ENCODE measurements around the gene CAMK2D. TPM values are rescaled to one million over a fixed set of nuclear protein-coding genes. Genes with fewer than 3 reads are reported as not detected.

CAMK2D gene
- total RNA-seq, 1 donor from 2014 or later: 64.8 TPM

GRCh38 chr4:113762186-113763028 lies 869 bp upstream of the CAMK2D start:
- peak; percentile 100 for DNase-seq

DNA sequence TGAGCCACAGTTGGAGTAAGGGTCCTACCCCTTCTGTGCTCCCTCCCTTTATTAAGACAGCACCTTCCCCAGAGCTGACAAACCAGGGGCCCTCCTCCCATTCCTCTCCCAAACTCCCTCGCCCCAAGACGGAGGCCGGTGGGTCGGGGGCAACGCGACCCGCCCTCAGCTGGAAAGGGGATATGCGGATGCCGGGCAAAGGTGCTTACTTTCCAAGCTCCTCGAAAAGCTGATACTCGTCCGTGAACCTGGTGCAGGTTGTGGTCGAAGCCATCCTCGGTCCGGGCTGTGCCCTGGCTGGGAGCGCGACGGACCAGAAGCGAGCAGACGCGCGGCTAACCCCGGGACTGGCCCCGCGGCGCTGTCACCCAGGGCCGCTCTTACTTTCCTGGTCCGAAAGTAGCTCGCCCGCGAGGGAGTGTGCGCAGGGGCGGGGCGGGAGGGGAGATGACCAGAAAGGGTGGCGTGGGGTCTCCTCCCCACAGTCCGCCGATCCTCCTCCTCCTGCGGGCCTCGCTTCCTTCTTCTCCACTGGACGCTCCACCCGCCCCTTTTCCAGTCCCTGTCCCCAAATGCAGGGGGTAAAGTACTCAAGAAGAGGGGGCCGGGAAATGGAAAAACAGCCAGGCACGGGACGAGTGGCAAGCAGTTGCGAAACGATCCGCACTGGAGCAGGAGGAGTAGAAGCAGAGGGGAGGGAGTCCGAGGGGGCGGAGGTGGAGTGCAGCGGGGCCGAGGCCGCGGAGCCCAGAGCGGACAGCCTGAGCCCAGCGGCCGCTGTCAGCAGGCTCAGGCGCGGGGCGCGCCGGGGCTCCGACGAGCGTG lies 531 bp downstream of the CAMK2D start:
- DNase-seq: peak; percentile 72

DNA sequence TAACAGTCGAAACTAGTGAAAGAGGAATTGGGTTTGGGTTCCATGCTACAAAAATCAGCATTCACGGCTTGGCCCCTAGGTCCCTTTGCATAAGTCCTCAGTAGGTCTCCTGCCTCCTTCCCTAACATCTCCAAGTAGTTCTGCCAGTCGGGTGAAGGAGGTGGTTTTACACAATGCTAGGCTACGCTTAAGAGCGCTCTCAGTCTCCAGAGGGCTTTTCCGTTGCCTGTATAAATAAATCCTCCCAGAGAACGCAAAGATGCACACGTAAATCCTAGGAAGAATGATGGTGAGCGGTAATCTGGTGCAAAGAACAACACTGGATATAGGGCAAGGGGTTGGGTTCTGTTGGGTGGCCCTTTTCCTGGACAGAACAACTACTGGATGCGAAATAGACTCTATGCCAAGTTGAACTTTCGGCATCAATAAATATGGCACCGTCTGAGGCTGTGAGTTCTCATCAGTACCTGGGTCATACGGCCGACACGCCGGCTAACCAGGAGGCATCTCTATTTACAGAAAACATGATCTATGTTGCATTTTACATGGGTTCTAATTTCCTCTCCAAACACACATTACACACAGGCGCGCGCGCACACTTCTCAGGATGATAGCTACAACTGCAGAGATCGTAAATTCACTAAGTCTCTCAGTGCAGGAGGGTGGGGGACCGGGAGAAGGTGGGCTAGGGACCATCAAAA lies 1.3 kb downstream of the CAMK2D start:
- DNase-seq: peak; percentile 62

DNA sequence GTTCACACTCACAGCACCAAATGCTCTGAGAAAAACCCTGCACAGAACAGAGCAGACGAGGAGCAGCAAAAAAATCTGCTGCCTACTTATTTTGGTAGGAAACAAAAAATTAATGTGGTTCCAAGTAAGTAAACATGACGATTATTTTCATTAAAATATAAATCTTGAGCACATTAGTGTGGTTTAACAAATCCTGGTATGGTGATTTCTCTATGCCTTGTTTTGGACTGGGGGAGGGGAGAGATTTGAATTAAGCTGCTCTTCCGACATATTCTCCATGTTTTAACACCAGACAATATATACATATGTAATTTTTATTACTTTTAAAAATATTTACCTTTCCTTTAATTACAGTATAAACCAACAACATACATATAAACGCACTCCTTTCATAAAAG lies 1.8 kb downstream of the CAMK2D start:
- DNase-seq: peak; percentile 26

GRCh38 chr4:113758372-113758771 lies 3.2 kb downstream of the CAMK2D start:
- no peak for DNase-seq

DNA sequence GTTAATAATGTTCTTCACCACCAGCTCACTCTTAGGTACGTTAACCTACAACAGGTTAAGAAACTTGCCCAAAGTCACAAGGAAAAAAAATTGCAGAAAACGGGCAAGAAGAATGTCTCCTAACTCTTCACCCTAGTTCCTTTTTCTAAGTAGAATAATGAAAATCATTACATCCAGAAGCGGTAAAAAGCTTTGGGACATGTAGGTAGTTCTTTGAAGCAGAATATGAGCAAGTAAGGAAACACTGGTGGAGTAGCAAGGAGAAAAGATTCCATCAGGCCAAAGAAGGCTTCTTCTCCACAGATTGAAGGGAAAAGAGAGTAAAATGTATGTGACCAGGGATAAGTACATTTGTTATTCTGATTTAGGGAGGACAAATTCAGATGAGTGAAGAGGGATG lies 4.1 kb downstream of the CAMK2D start:
- no peak for DNase-seq

GRCh38 chr4:113756005-113756410 lies 5.5 kb downstream of the CAMK2D start:
- peak; percentile 87 for DNase-seq

GRCh38 chr4:113750734-113751133 lies 10.8 kb downstream of the CAMK2D start:
- no peak for DNase-seq

- DNase-seq: no peak
Measured at GRCh38 chr4:113750296-113750695, 11.2 kb downstream of the CAMK2D start.

- DNase-seq: no peak
Measured at GRCh38 chr4:113749178-113749577, 12.4 kb downstream of the CAMK2D start.

DNA sequence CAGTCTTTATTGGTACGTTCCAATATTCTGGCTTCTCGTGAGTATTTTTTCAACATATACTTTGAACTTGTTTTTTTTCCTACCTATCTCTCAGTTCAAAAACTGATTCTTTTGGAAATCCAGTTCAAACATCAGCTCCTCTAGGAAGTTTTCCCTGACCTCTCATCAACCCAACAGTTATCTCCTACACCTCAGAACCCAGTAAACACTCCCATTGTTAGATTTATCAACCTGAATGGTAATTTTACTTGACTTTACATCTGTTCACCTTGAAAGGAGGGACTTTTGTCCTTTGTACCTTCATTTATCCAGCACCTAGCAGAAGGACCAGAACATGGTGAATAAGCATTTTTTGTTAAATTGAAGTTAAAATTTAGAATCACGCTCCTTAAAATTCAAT lies 13.6 kb downstream of the CAMK2D start:
- DNase-seq: no peak

DNA sequence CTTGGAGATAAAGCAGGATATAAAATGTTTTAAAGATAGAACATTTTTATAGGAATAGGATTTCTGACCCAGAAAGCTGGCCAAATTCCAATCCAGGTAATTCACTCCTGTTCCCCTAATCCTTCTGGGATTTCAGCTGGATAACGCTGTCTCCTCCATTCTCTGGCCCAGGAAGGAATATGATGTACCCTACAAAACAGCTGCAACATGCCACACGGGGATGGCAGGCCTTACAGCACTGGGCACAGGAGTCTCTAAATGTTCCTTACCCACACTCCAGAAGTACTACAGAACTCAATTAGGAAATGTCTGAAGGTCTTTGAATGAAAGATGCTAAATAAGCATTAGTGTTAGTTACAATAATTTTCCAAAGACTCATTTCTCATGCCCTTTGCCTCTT lies 15.8 kb downstream of the CAMK2D start:
- DNase-seq: no peak

- no peak for DNase-seq
Measured at GRCh38 chr4:113744667-113745240, 16.8 kb downstream of the CAMK2D start.

GRCh38 chr4:113743690-113744089 lies 17.8 kb downstream of the CAMK2D start:
- no peak for DNase-seq

DNA sequence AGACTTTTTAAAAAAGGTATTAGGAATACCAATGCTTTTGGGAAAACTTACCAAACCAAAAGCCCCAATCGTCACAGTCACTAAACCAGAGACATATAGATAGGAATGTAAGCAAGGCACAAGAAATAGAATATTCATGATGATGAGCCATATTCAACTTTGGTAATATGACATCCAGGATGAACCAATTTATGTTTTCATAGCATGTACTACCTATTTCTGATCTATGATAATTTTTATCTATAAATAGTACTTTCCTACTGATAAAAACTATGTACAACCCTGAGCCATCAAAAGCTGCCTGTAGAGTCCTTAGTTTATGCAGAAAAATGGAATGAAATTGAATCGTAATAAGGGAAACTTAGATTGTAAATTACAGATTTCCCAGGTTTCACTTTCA lies 18.9 kb downstream of the CAMK2D start:
- DNase-seq: no peak

DNA sequence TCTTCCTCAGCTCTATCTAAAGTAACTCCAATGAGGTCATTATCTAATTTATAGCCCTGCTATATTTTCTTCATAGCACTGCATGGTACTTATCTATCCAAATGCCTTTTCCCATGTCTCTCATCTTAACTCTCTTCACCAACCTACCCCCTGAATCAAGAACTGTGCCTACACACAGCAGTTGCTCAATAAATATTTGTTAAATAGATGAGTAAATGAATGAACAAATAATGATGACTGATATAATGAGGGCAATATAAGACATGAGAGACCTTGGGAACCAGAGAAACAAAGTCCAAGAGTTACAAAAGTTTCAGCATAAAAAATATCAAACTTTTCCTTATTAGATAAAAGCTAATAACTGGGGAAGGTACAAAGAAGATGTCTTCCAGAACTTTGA lies 19.6 kb downstream of the CAMK2D start:
- no peak for DNase-seq

DNA sequence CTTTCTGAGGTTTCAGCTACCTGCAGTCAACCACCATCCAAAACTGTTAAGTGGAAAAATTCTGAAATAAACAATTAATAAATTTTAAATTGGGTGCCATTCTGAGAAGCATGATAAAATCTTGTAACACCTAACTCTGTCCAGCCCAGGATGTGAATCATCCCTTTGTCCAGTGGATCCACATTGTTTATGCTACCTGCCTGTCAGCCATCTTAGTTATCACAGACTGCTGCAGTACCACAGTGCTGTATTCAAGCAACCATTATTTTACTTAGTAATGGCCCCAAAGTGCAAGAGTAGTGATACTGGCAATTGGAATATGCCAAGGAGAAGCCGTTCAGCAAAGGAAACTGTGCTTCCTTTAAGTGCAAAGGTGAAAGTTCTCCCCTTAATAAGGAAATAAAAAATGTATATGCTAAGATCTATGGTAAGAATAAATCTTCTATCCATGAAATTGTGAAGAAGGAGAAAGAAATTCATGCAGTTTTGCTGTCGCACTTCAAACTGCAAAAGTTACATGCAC lies 20.6 kb downstream of the CAMK2D start:
- DNase-seq: peak; percentile 16

DNA sequence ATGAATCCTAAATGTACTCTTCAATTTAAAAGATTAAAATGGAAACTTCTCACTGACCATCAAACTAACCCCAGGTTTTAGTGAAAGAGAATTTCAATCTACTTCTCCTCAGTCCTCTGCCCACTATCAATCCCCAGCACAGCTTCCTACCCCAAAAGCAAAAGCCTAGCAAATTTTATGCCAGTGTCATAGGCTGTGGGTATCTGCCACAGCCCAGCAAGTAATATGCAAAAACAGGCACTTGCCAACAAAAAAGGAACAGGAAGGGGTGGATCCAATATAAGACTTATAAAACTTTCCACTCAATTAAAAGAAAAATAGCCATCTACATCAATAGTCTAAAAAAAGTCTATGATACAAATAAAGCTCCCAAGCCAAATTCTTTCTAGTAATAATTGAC lies 22.3 kb downstream of the CAMK2D start:
- DNase-seq: no peak

- no peak for DNase-seq
Measured at GRCh38 chr4:113738251-113738650, 23.3 kb downstream of the CAMK2D start.

DNA sequence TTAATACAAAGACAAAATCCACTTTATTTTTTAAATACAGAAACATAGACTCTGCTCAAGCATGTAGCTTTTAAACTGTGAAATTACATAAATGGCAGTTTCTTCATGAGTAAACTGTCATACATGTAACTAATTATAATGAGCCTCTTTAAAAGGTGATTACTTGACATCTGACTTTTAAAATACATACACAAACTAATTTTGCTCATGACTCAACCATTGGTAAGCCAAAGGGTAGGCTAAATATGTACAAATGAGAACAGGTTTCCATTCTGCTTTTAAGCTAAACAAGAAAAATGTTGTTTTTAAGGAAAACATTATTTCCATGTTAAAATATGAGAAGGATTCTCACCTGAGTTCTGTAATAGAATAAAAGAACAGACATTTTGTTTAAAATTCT lies 27.9 kb downstream of the CAMK2D start:
- DNase-seq: no peak

GRCh38 chr4:113732967-113733527 lies 28.5 kb downstream of the CAMK2D start:
- DNase-seq: no peak
